Natural killer cell (primary cell): ENCODE data around the gene NHS. TPM values are rescaled to one million over a fixed set of nuclear protein-coding genes. Genes with fewer than 3 reads are reported as not detected.

Source experiments
- ATAC-seq, 3 donors: fragments of 150-1000 bp in 2 of 3; fragments of 200-7000 bp in 1 of 3; cut with Tn5 transposase; 1 replicate in 1 of 3; 2 replicates in 2 of 3; pipeline ENCODE4 v1.10.0; 2021; ENCODE audit warnings: mild to moderate bottlenecking in 2 of 3, moderate library complexity in 2 of 3
- DNase-seq, 2 donors: peaks; one replicate each; pipeline versions ENCODE4 v3.0.0 to v3.0.0-alpha.2; 2013 to 2021; ENCODE audit warnings: mixed read lengths in 1 of 2
- H3K27ac ChIP-seq: one replicate; pipeline ENCODE4 v1.5.1; 2013; ENCODE audit warnings: mild to moderate bottlenecking, low read length
- H3K27me3 ChIP-seq: one replicate; pipeline ENCODE4 v1.6.1; 2013; ENCODE audit warnings: low read length; ENCODE audit not compliant: control insufficient read depth, insufficient read depth
- H3K36me3 ChIP-seq: one replicate; pipeline ENCODE4 v1.6.1; 2013; ENCODE audit warnings: low read length; ENCODE audit not compliant: control insufficient read depth, insufficient read depth
- H3K4me1 ChIP-seq: one replicate; pipeline ENCODE4 v1.6.1; 2013; ENCODE audit warnings: low read length; ENCODE audit not compliant: control insufficient read depth, insufficient read depth
- H3K4me3 ChIP-seq: one replicate; pipeline ENCODE4 v1.5.1; 2013; ENCODE audit warnings: low read length
- H3K9me3 ChIP-seq: one replicate; pipeline ENCODE4 v1.6.1; 2013; ENCODE audit warnings: low read length; ENCODE audit not compliant: control insufficient read depth, insufficient read depth
- H3K27ac Mint-ChIP-seq, 2 donors: one replicate each; pipeline ENCODE4 v1.8.0; 2022; ENCODE audit warnings: mild to moderate bottlenecking in 2 of 2, mixed read lengths in 2 of 2, moderate library complexity in 1 of 2
- H3K27me3 Mint-ChIP-seq, 2 donors: one replicate each; pipeline ENCODE4 v1.8.0; 2022; ENCODE audit warnings: low read depth in 2 of 2, mixed read lengths in 2 of 2
- H3K36me3 Mint-ChIP-seq: one replicate; pipeline ENCODE4 v1.8.0; 2022; ENCODE audit warnings: mixed read lengths
- H3K4me1 Mint-ChIP-seq, 2 donors: one replicate each; pipeline ENCODE4 v1.8.0; 2022; ENCODE audit warnings: mixed read lengths in 2 of 2
- H3K4me3 Mint-ChIP-seq: one replicate; pipeline ENCODE4 v1.8.0; 2022; ENCODE audit warnings: mild to moderate bottlenecking, moderate library complexity, mixed read lengths
- H3K9me3 Mint-ChIP-seq, 2 donors: one replicate each; pipeline ENCODE4 v1.8.0; 2022; ENCODE audit warnings: mixed read lengths in 2 of 2
- WGBS: methylation state at CpG from one replicate; pipeline ENCODE4 v1.1.7; 2013; ENCODE audit warnings: missing lambda C conversion rate; ENCODE audit not compliant: insufficient coverage; 5-methylcytosine and 5-hydroxymethylcytosine counted together
- intact Hi-C: fragments of 100-400 bp; cut with micrococcal nuclease; formaldehyde crosslinking; loops from one replicate; pipeline ENCODE4 v1.14.2; 2022
- total RNA-seq, 4 donors: library from RNA; stranded (reverse); fragments of 120-200 nt in 1 of 4; gene quantifications; one replicate each; pipeline versions ENCODE4 v1.2.3 to v1.2.4, GENCODE V29; 2013 to 2022
- TF ChIP-seq, protein P1 (sequence below): fragments of 200-600 bp; IDR thresholded peaks from one replicate; pipeline ENCODE4 v1.8.0; 2022; ENCODE audit warnings: antibody characterized with exemption

NHS gene
- total RNA-seq, 3 donors from 2014 or later (not counting 1 experiment from before 2014, with no cell fraction given): 0.05 to 0.28 TPM; not detected in 1

DNA sequence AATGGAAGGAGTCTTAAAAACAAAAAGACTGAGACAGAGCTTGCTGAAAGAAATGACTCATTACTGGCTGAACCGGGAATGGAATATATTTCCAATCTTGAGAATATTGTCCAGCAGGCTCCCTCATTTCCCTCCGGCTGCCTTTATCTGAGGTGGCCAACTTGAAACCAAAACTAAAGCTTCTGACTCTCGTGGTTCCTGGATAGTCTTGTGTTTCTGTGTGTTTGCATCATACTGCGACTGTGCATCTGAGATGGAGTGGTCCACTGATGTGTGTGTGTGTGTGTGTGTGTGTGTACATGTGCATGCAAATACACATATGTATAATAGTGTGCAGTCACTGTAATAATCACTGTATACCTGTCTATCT, 216.7 kb downstream of the NHS start:
- no peaks in the 10 kb centered on the region for H3K36me3 Mint-ChIP-seq
- intact Hi-C loops: loop anchor here (2.0 kb wide), 1 partner anchor 57 kb away; no protein-coding TSS in a partner anchor
- Histone ChIP-seq H3K27ac (no peak overlapping the region), H3K4me3 (no peak overlapping the region), H3K9me3 (no peaks in the 10 kb centered on the region), H3K4me1 (no peaks in the 10 kb centered on the region), H3K27me3 (no peaks in the 10 kb centered on the region), H3K36me3 (no peaks in the 10 kb centered on the region)
- no peak for DNase-seq
- no peaks in the 10 kb centered on the region for H3K4me1 Mint-ChIP-seq
- no peak overlapping the region for H3K27ac Mint-ChIP-seq
- TF ChIP-seq, protein P1, sequence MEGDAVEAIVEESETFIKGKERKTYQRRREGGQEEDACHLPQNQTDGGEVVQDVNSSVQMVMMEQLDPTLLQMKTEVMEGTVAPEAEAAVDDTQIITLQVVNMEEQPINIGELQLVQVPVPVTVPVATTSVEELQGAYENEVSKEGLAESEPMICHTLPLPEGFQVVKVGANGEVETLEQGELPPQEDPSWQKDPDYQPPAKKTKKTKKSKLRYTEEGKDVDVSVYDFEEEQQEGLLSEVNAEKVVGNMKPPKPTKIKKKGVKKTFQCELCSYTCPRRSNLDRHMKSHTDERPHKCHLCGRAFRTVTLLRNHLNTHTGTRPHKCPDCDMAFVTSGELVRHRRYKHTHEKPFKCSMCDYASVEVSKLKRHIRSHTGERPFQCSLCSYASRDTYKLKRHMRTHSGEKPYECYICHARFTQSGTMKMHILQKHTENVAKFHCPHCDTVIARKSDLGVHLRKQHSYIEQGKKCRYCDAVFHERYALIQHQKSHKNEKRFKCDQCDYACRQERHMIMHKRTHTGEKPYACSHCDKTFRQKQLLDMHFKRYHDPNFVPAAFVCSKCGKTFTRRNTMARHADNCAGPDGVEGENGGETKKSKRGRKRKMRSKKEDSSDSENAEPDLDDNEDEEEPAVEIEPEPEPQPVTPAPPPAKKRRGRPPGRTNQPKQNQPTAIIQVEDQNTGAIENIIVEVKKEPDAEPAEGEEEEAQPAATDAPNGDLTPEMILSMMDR: no peak
- WGBS: 63% methylated on average over 4 of the region's 4 CpGs
- no peak for ATAC-seq
- H3K27me3 Mint-ChIP-seq: peaks cover 5 to 28% of the 10 kb centered on the region in 2 donors
- no peak overlapping the region for H3K4me3 Mint-ChIP-seq
- no peaks in the 10 kb centered on the region for H3K9me3 Mint-ChIP-seq

DNA sequence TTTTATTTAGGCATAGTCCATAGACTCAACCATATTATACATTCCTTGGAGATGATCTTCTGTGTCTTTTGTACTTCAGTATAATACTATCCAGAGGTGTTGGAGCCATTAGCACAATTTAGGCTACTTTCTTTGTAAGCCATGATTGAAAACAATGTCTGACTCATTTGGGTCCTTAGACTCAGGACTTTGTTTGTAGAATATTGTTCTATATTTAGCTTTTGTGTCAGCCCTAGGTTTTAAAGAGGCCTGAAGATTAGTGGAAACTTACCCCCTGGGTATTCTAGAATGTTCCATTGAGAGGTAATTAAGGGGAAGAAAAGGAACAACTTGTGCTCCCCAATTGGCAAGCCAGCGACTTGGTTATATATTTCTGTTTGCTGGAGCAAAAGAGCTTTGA, 217.1 kb downstream of the NHS start:
- Mint-ChIP-seq H3K36me3 (no peaks in the 10 kb centered on the region), H3K4me1 (no peaks in the 10 kb centered on the region), H3K27ac (no peak overlapping the region), H3K4me3 (no peak overlapping the region), H3K27me3 (peaks cover 5 to 28% of the 10 kb centered on the region in 2 donors), H3K9me3 (no peaks in the 10 kb centered on the region)
- H3K27me3 ChIP-seq: no peaks in the 10 kb centered on the region
- TF ChIP-seq, protein P1: no peak
- DNase-seq (no peak), ATAC-seq (no peak)
- H3K4me3 ChIP-seq: no peak overlapping the region
- H3K4me1 ChIP-seq: no peaks in the 10 kb centered on the region
- no peaks in the 10 kb centered on the region for H3K36me3 ChIP-seq
- intact Hi-C loops: no loop called here
- whole genome bisulfite sequencing: no CpG with 5 or more reads among the region's 1 CpG
- H3K9me3 ChIP-seq: no peaks in the 10 kb centered on the region
- H3K27ac ChIP-seq: no peak overlapping the region

DNA sequence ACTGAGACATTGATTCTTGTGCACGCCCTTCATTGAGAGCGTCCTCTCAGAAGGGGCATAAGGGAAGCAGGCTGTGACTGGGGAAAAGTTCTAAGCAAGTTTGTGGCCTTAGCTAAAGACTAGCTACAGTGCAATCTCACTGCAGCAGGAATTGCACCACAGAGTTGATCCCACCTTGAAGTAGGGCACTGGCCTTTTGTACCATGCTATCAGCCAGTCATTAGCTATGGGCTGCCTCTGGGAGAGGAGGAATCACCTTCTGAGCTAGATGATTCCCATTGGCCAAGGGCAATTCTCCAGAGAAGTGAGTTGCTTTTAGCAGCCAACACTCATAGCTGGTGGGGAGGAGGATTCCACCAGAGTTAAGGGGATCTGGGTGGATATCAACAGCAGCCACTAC, 219.7 kb downstream of the NHS start:
- TF ChIP-seq, protein P1: no peak
- Mint-ChIP-seq H3K9me3 (no peaks in the 10 kb centered on the region), H3K27me3 (peaks cover 5 to 28% of the 10 kb centered on the region in 2 donors), H3K4me3 (no peak overlapping the region), H3K36me3 (no peaks in the 10 kb centered on the region), H3K4me1 (no peaks in the 10 kb centered on the region), H3K27ac (no peak overlapping the region)
- intact Hi-C loops: no loop called here
- 91% methylated on average over 2 of the region's 2 CpGs for WGBS
- ATAC-seq (no peak), DNase-seq (no peak)
- no peaks in the 10 kb centered on the region for H3K4me1 ChIP-seq
- H3K4me3 ChIP-seq: no peak overlapping the region
- H3K27me3 ChIP-seq: no peaks in the 10 kb centered on the region
- no peak overlapping the region for H3K27ac ChIP-seq
- no peaks in the 10 kb centered on the region for H3K9me3 ChIP-seq
- H3K36me3 ChIP-seq: no peaks in the 10 kb centered on the region

DNA sequence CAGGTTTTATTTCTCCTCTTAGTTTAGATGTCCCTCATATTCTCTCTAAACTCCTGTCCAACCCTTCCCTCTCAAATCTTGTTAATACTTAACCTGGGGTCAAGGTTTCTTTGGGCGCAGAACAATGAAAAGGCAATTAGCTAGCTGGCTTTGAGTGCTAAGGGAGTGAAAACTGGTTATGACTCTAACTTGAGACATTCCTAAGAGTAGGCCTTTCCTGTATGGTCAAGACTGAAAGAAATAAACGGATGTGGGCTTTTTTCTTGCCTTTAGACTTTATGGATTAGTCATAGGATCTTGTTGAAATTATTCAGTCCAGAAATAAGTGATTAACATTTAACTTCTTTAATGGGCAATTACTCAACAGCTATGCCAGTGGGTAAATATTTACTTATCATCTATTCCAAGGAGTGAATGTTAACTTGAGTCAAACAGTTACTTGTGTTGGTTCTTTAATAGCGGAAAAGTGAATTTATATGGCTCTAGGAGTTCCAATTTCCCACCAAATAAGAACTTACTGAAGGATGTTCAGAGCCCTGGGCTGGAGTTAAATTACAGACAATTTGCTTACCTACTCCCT, 220.5 kb downstream of the NHS start:
- no peaks in the 10 kb centered on the region for H3K36me3 ChIP-seq
- H3K27ac ChIP-seq: no peak overlapping the region
- TF ChIP-seq, protein P1: no peak
- H3K4me1 ChIP-seq: no peaks in the 10 kb centered on the region
- Mint-ChIP-seq H3K27ac (no peak overlapping the region), H3K4me3 (no peak overlapping the region), H3K27me3 (peaks cover 10 to 36% of the 10 kb centered on the region in 2 donors), H3K9me3 (no peaks in the 10 kb centered on the region), H3K4me1 (no peaks in the 10 kb centered on the region), H3K36me3 (no peaks in the 10 kb centered on the region)
- H3K27me3 ChIP-seq: no peaks in the 10 kb centered on the region
- ATAC-seq (no peak), DNase-seq (no peak)
- WGBS: 83% methylated on average over 1 of the region's 3 CpGs
- intact Hi-C loops: no loop called here
- no peak overlapping the region for H3K4me3 ChIP-seq
- H3K9me3 ChIP-seq: no peaks in the 10 kb centered on the region
